Endothelial cell of umbilical vein (primary cell): ENCODE results near the gene ZNF79. TPM values are rescaled to one million over a fixed set of nuclear protein-coding genes. Genes with fewer than 3 reads are reported as not detected.

Experiments
- BruUV-seq: library from RNA; stranded (reverse); fragments of 400-500 nt; replicated peaks from 2 replicates; lab custom pipeline; 2021; lab: Mats Ljungman, UMichigan
- CTCF ChIA-PET: fragments of 300-600, 350-600 bp; sonication (Branson Sonifier 250); formaldehyde crosslinking; loops from one replicate; lab custom pipeline; 2021; ENCODE audit warnings: antibody characterized with exemption, inconsistent platforms; lab: Charles Lee
- POLR2A ChIA-PET: fragments of 300-600, 350-600 bp; sonication (Branson Sonifier 250); formaldehyde crosslinking; loops from one replicate; lab custom pipeline; 2021; ENCODE audit warnings: antibody characterized with exemption, inconsistent platforms; lab: Charles Lee
- DNase-seq: peaks from one replicate; pipeline ENCODE4 v3.0.0-alpha.2; 2011; ENCODE audit warnings: low read depth, low spot score
- FAIRE-seq: peaks from 2 replicates; lab custom pipeline; 2011; peaks lifted over from hg19 to GRCh38; lab: Jason Lieb, UNC
- H2AFZ ChIP-seq: 2 replicates; pipeline ENCODE4 v1.6.0; 2012; ENCODE audit warnings: low read depth, low read length, control low read depth, inconsistent platforms
- H3K27ac ChIP-seq: 2 replicates; pipeline ENCODE4 v1.5.1; 2011; ENCODE audit warnings: low read depth, mild to moderate bottlenecking, control low read depth, low read length, moderate library complexity; ENCODE audit not compliant: insufficient read depth
- H3K27me3 ChIP-seq, 2 experiments: 2 replicates each; pipeline versions ENCODE4 v1.6.0 to v1.6.1; 2011; ENCODE audit warnings: low read length in 2 of 2, mixed read lengths in 1 of 2; ENCODE audit not compliant: control insufficient read depth in 2 of 2, insufficient read depth in 2 of 2
- H3K36me3 ChIP-seq, 2 experiments: 2 replicates in 1 of 2; 3 replicates in 1 of 2; pipeline ENCODE4 v1.5.1; 2011; ENCODE audit warnings: low read length in 2 of 2, mild to moderate bottlenecking in 1 of 2, moderate library complexity in 1 of 2; ENCODE audit not compliant: control insufficient read depth in 2 of 2, insufficient read depth in 2 of 2; ENCODE audit errors: extremely low read depth in 1 of 2
- H3K4me1 ChIP-seq: 3 replicates; pipeline ENCODE4 v1.5.1; 2011; ENCODE audit warnings: mild to moderate bottlenecking, low read length; ENCODE audit not compliant: control insufficient read depth, insufficient read depth; ENCODE audit errors: extremely low read depth
- H3K4me2 ChIP-seq: 2 replicates; pipeline ENCODE4 v1.6.1; 2011; ENCODE audit warnings: low read length, control low read depth, mixed read lengths; ENCODE audit not compliant: insufficient read depth
- H3K4me3 ChIP-seq, 3 experiments: fragments of 200-600 bp in 1 of 3; sonication (generic), shearing (Covaris generic) in 1 of 3; replicated peaks in 1 of 3; 2 replicates each; pipeline ENCODE4 v1.5.1; 2011 to 2016; ENCODE audit warnings: control low read depth in 3 of 3, low read length in 3 of 3, mild to moderate bottlenecking in 2 of 3, inconsistent platforms in 1 of 3, low read depth in 1 of 3, moderate library complexity in 1 of 3; ENCODE audit not compliant: insufficient read depth in 1 of 3
- H3K79me2 ChIP-seq: 2 replicates; pipeline ENCODE4 v1.6.0; 2012; ENCODE audit warnings: low read length, inconsistent platforms; ENCODE audit not compliant: control insufficient read depth, insufficient read depth
- H3K9ac ChIP-seq: replicated peaks from 2 replicates; pipeline ENCODE3; 2011; ENCODE audit warnings: low read length, control low read depth; ENCODE audit not compliant: insufficient read depth; ENCODE audit errors: extremely low read depth
- H3K9me1 ChIP-seq: replicated peaks from 3 replicates; pipeline ENCODE4 v1.6.0; 2011; ENCODE audit warnings: mild to moderate bottlenecking, low read length; ENCODE audit not compliant: control insufficient read depth, insufficient read depth; ENCODE audit errors: extremely low read depth
- H3K9me3 ChIP-seq: replicated peaks from 2 replicates; pipeline ENCODE4 v1.5.1; 2012; ENCODE audit warnings: low read length, inconsistent platforms; ENCODE audit not compliant: control insufficient read depth, insufficient read depth
- H4K20me1 ChIP-seq: replicated peaks from 2 replicates; pipeline ENCODE3; 2011; ENCODE audit warnings: mild to moderate bottlenecking, low read length; ENCODE audit not compliant: control insufficient read depth, insufficient read depth; ENCODE audit errors: extremely low read depth
- CTCF ChIP-seq, 2 donors: IDR thresholded peaks; 1 replicate in 1 of 2; 2 replicates in 1 of 2; pipeline ENCODE4 v1.5.1; 2011; ENCODE audit warnings: low read length in 2 of 2, mild to moderate bottlenecking in 2 of 2, moderate library complexity in 2 of 2, control low read depth in 1 of 2, inconsistent platforms in 1 of 2, low read depth in 1 of 2; ENCODE audit not compliant: insufficient read depth in 1 of 2; ENCODE audit errors: extremely low read depth in 1 of 2
- EZH2 ChIP-seq: IDR thresholded peaks from 2 replicates; pipeline ENCODE4 v1.6.1; 2012; ENCODE audit warnings: borderline replicate concordance, low read depth, mild to moderate bottlenecking, moderate library complexity, low read length, inconsistent platforms; ENCODE audit not compliant: severe bottlenecking
- FOS ChIP-seq: IDR thresholded peaks from 2 replicates; pipeline ENCODE4 v1.6.1; 2011; ENCODE audit warnings: mild to moderate bottlenecking, low read length, moderate library complexity, borderline replicate concordance; ENCODE audit not compliant: insufficient read depth
- GATA2 ChIP-seq: IDR thresholded peaks from 2 replicates; pipeline ENCODE4 v1.7.0; 2011; ENCODE audit warnings: low read depth, mild to moderate bottlenecking, moderate library complexity, mixed read lengths, low read length; ENCODE audit not compliant: insufficient read length, insufficient read depth
- JUN ChIP-seq: IDR thresholded peaks from 2 replicates; pipeline ENCODE4 v1.6.1; 2011; ENCODE audit warnings: borderline replicate concordance, low read depth; ENCODE audit not compliant: insufficient read length, insufficient read depth
- MAX ChIP-seq: IDR thresholded peaks from 2 replicates; pipeline ENCODE4 v1.6.1; 2011; ENCODE audit not compliant: insufficient read depth, insufficient read length
- MYC ChIP-seq: IDR thresholded peaks from one replicate; pipeline ENCODE4 v1.6.1; 2011; ENCODE audit warnings: mild to moderate bottlenecking, low read depth, low read length
- POLR2A ChIP-seq: IDR thresholded peaks from 2 replicates; pipeline ENCODE4 v1.6.1; 2012; ENCODE audit warnings: low read depth, mild to moderate bottlenecking, control low read depth, low read length
- POLR2AphosphoS5 ChIP-seq: IDR thresholded peaks from 2 replicates; pipeline ENCODE4 v1.6.1; 2012; ENCODE audit warnings: low read depth, mild to moderate bottlenecking, control low read depth, low read length, moderate library complexity; ENCODE audit not compliant: insufficient read depth
- dilution Hi-C: fragments of 300-500 bp; cut with MboI; formaldehyde crosslinking; loops from one replicate; pipeline ENCODE4 v1.15.0; 2019; ENCODE audit warnings: low sequenced_read_pairs; ENCODE audit not compliant: extremely low pct_ligation_motif_present
- intact Hi-C: fragments of 100-400 bp; cut with micrococcal nuclease; formaldehyde crosslinking; loops from one replicate; pipeline ENCODE4 v1.10.0; 2022
- polyA plus RNA-seq, 4 experiments: library from polyadenylated mRNA; depleted of rRNA in 3 of 4; stranded (reverse) in 3 of 4; unstranded in 1 of 4; fragments of >200 nt; gene quantifications; 2 replicates each; pipeline versions ENCODE4 v1.2.1 to v1.2.3, GENCODE V29; 2011 to 2012; ENCODE audit warnings: missing spikeins in 1 of 4
- total RNA-seq: library from RNA; stranded (reverse); gene quantifications from 2 replicates; pipeline ENCODE4 v1.2.3, GENCODE V29; 2021

Gene ZNF79
- total and polyA plus RNA-seq, 2 donors (not counting 3 experiments of a cell fraction or from before 2014, with no cell fraction given), result 6.3 to 10.6 TPM

GRCh38 chr9:127411122-127411521 lies 13.1 kb upstream of the ZNF79 start:
- no peaks in the 10 kb centered on the region for H3K9me3 ChIP-seq
- POLR2A ChIA-PET, result no interaction called here
- no peaks in the 10 kb centered on the region for H4K20me1 ChIP-seq
- BruUV-seq, result no TSS peak
- no peaks in the 10 kb centered on the region for H3K36me3 ChIP-seq
- H3K79me2 ChIP-seq, result no peaks in the 10 kb centered on the region
- no peak for TF ChIP-seq JUN
- FAIRE-seq (no peak), DNase-seq (no peak)
- no peaks in the 10 kb centered on the region for H3K9me1 ChIP-seq
- intact Hi-C loops, result no loop called here
- CTCF ChIA-PET, result no interaction called here
- no peaks in the 10 kb centered on the region for H3K4me1 ChIP-seq
- H3K9ac ChIP-seq, result no peak overlapping the region
- H2AFZ ChIP-seq, result no peak overlapping the region
- no peak overlapping the region for H3K4me2 ChIP-seq
- H3K4me3 ChIP-seq, result no peak overlapping the region
- H3K27me3 ChIP-seq, result no peaks in the 10 kb centered on the region
- H3K27ac ChIP-seq, result no peak overlapping the region
- dilution Hi-C loops, result no loop called here

GRCh38 chr9:127415141-127415540 lies 9.0 kb upstream of the ZNF79 start:
- Histone ChIP-seq H3K9me3 (no peaks in the 10 kb centered on the region), H3K36me3 (no peaks in the 10 kb centered on the region), H3K9me1 (no peaks in the 10 kb centered on the region), H4K20me1 (no peaks in the 10 kb centered on the region), H3K27ac (no peak overlapping the region), H3K4me3 (no peak overlapping the region), H3K9ac (no peak overlapping the region), H3K4me2 (no peak overlapping the region), H2AFZ (no peak overlapping the region), H3K27me3 (no peaks in the 10 kb centered on the region), H3K79me2 (no peaks in the 10 kb centered on the region), H3K4me1 (no peaks in the 10 kb centered on the region)
- DNase-seq, result no peak
- intact Hi-C loops, result no loop called here
- TF ChIP-seq GATA2 (no peak), MAX (no peak), EZH2 (no peak), JUN (no peak), POLR2A (no peak), MYC (no peak), FOS (no peak), POLR2AphosphoS5 (no peak), CTCF (IDR thresholded peaks at IDR 0.05; ENCODE audit: extremely low read depth in 1 of 2, insufficient read depth in 1 of 2, low read depth in 1 of 2, low read length in 2 of 2) (no peak)
- FAIRE-seq, result no peak
- dilution Hi-C loops, result no loop called here
- no TSS peak for BruUV-seq
- ChIA-PET CTCF (interaction anchor here (0.9 to 1.2 kb wide), 3 partner anchors 9 to 474 kb away, joined by 3 to 4 read pairs (median 4); partner anchors contain the start of genes SLC2A8 and ZNF79), POLR2A (no interaction called here)
